ENCODE results near the gene SQSTM1.
"Not testable (repeated sequence)": the region's sequence is repeated elsewhere in the genome, so short reads cannot be mapped to it uniquely, and the experiment has no call there.

The SQSTM1 gene

DNA sequence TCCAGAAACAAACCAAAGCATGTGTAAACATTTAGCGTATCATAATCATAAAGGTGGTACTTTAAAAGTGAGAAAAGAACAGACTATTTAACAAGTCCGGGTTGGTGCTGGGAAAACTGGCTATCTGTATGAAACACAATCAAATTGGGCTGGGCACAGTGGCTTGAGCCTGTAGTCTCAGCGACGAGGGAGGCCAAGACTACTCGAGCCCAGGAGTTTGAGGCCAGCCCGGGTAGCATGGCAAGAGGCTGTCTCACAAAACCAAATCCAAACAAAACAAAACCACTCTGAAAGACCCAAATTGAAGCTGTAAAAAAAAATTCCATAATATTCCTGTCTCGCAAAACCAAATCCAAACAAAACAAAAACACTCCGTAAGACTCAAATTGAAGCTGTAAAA lies 33.7 kb downstream of the SQSTM1 start:
- no peak for DNase-seq (ENCODE audit: low read depth in 2 of 2)

DNA sequence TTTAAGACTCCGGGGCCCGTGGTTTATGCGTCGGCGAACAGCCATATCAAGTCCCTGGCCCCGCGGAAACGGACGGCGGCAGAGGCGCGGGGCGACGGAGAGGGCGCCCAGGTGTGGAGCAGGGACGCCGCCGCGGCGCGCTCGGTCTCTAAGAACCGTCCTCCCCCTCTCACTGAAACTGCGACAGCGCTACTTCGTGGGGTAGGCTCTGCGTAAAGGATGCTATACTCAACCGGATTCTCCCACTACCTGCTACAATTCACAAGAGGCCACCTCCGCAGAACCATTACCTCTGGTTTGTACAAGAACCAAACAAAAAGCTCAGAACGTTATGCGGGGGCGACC lies 37.5 kb downstream of the SQSTM1 start:
- peak; percentile 28 to 33 for DNase-seq (ENCODE audit: low read depth in 2 of 2)

DNA sequence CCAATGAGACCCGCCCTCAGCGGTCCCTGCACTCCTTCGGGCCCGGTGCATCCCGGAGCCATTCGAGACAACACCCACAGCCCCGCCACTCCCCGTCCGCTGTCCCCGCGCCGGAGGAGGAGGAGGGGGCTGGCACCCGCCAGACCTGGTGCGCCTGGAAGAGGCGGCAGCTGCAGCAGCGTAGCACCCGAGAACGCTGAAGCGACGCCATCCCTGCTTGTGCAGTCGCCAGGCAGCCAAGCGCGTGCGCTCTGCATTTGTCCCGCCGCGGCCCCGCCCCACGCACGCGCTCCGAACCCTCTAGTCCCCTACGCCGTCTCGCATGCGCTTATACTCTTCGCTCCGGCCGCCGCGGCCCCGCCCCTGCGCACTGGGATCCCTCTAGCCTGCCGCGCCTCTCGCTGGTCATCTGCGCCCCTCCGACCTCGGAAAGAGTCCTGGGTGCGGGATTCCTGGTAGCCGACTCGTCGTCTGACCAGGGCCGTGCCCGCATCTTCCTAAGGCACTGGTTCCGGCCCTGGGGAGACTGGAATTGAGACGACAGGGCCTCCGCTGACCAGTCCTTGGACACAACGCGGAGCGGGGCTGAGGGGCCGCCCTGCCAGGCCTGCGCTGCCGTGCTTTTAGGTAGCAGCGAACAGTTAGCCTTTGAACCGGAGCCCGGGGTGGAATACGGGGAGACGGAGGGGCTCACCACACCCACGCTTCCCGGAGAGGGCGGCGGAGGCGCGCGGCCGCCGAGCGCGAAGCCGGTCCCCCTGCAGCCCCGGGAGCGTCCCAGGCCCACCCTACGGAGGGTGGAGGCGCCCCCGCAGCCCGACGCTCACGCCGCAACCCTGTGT lies 38.1 kb downstream of the SQSTM1 start, which contains the start of gene MRNIP:
MRNIP (minus strand) TSS at position 232 of the 842 bp plus-strand sequence; CDS start at position 211, 21 bp downstream.
- peak; percentile 88 to 93 for DNase-seq (ENCODE audit: low read depth in 2 of 2)

DNA sequence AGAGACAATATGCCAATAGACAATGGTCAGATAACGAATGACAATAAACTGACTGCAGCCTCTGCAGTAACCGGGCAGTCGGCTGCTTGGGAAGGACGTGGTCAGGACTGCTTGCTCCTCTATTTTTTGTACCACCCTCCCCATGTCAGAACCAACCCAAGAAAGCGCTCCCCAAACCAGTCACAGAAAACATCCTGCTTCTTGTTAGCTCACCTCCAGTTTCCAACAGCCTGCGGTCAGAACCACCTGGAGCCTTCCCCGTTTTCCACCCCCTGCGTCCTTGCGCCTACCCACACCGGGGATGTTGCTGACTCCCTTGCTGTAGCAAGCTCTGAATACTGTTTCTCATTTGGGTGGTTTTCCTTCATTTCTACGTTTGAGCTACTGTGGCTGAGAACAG lies 39.6 kb downstream of the SQSTM1 start:
- no peak for DNase-seq (ENCODE audit: low read depth in 2 of 2)

DNA sequence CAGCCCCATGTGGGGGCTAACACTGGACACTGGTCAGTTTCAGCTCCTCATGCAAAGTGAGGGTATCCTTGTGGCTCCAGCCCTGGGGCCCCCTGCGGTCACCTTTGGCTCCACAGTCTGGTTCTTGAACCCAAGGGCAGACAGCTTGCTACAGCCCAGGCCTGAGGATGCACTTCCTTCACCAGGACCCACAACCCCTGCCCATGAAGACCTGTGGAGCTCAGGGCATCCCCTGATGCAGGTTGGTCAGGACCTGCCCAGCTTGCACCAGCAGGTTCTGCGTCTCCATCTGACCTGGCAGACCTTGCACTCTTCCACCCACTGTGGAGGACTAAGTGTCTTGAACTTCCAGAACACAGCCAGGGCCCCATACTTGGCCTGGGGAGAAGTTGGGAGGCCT lies 41.6 kb downstream of the SQSTM1 start:
- no peak for DNase-seq (ENCODE audit: low read depth in 2 of 2)

DNA sequence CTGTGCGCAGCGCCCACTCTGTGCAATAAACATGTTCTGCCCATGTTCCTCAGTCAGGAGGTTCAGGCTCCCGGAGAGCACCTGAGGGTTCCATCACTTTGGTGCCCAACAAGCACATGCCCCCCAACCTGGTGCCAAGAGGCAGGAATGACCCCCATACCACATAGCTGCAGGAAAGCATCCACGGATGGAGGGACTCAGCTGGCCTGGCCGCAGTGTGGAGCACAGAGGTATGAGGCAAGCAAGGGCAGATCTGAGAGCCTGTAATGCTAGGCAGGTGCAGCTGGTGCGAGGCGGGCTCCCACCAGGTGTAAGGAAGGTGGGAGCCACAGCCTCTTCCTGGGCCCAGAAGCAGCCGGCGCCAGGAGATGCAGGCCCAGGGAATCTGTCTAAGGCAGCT lies 42.2 kb downstream of the SQSTM1 start:
- no peak for DNase-seq (ENCODE audit: low read depth in 2 of 2)

DNA sequence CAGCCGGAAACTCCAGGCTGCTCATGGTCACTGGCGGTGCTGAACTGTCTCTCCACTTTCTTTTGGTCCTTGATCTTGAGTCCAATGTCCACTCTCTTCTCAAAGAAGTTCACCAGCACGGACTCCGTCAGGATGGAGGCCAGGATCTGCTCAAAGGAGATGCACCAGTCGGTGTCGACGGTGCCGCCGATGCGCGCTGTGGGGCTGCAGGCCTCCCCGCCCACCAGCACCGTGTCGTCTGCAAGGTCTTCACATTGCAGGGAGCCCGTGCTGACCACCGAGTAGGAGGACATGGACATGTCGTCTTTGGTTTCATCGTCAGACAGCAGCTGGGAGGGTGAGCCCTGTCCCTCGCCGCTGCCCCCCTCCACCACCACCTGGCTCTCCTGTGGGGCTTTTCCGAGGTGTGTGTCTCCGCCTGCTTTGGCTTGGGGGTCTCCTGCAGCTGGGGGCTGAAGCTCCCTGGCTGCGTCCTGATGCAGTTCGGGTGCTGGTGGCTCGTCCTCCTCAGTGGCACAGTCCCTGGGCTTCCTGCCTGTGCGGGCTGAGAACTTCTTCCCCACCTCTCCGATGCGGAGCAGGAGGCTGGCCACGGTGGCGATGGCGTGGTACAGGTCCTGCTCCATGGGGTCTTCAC lies 42.9 kb downstream of the SQSTM1 start:
- no peak for DNase-seq (ENCODE audit: low read depth in 2 of 2)

DNA sequence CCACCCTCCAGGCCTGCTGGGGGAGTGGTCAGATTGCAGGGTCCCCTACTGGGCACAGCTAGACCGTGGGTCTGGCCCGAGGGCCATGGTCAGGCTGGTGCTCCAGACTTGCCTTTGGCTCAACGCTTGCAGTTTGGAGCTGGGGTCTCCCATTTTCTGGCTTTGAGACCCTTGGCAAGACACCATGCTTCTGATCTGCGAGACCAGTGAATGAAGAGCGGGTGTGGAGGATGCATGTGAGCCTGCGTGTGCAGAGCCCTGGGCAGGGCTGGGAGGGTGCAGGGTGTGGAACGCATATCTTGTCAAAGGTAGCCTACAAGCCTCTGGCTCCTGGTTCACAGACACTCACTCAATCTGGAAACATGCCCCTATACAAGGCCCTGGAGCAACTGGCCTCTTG lies 44.0 kb downstream of the SQSTM1 start:
- no peak for DNase-seq (ENCODE audit: low read depth in 2 of 2)

DNA sequence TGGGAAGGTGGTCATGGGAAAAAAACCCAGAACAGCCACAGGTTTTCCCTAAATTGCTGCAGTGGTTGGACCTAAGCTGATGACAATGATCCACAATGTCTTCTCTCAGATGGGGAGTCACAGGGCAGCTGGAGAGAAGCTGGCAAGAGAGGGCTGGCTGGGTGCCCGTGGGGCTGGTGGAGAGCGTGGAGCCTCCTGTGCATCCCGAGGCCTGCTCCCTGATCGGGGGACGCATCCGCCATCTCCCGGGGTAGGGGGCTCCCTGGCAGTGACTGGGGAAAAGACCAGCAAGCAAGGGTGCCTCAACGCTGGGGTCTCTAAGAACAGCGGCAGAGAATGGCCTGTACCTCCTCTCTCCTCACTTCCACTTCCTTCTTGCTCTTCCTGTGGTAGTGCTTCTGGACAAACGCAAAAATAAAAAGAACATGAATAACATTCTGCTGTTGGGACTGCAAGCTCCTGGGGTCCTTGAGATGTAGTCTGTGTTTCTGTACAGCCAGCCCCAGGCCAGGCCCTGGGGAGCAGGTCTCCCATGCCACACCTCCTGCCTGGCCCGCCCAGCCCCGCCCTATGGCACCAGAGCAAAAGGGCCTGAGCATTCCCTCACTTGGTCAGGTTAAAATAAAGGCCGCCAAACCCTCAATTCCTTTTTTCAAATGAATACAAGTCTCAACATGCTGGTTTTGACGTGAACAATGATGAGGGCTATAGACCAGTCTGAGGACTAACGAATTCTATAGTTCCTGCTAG lies 45.0 kb downstream of the SQSTM1 start:
- DNase-seq (ENCODE audit: low read depth in 2 of 2), result no peak

DNA sequence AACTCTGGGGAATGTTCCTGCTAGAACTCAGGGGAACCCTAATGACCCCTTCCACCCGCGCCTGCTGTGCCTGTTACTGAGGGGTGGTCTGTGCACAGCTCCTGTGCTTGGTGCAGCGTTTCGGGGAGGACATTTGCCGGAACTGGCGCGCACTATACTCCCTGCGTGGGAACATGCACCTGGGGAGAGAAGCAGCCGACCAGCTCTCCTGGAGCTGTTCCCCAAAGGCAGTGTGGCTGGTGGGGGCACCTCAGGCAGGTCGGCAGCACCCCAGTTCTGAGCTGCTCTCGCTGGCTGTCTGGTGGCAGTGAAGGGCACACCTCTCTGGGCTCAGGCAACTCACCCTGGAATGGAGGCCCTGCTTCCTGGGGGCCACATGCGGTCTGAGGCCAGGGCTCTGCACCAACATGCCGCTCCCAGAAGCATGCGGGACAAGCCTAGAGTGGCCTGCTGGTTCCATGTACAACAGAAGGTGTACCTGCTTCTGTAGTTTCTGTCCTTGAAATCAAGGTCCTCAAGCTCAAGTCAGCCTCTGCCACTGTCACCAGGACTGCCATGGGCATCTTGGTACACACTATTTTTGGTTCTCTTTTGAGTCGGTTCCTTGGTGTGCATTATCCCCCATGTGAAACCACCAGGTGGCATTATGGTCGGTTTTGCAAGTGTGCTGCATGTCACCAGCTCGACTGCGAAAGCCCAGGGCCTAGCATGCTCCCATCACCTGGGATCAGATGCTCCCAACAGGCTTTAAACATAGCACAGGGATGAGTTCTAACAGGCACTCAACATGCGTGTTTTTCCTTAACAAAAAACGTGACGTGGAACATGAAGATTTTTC lies 45.8 kb downstream of the SQSTM1 start:
- peak in 1 of 2 donors; percentile 7 for DNase-seq (ENCODE audit: low read depth in 2 of 2)

DNA sequence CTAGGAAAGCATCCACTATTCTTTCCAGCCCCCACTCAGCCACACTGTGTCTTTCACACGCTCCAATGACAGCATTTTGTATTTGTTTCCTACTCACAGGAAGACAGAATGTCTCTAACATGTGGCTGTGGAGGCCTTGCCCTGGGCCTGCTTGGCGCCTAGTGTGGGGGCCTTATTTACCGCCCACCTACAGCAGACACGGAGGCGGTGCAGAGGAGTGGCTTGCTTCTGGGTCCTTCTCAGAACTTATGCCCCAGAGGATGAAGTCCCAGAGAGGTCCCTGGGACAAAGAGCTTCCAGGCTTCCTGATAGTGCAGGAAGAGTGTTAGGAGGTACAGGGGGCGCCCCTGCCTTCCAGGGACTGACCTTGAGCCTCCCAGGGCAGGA lies 46.4 kb downstream of the SQSTM1 start:
- no peak for DNase-seq (ENCODE audit: low read depth in 2 of 2)

DNA sequence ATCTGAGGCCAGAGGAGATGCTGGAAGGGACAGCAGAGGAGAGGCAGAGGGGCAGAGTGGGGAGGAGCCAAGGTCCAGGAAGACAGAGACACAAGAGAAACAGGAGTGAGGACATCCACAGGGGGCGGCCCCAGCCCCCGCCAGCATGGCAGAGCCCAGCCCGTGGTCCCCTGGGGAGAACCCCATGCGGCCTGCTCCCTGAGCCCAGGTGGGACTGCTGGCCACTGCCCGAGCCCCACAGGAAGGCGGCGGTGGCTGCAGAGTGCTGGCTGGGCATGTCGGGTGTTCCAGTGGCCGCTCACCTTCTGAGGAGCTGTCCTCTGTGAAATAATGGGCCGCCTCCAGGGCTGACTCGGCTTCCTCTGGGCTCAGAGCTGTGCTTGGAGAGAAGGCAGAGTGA lies 46.8 kb downstream of the SQSTM1 start:
- no peak for DNase-seq (ENCODE audit: low read depth in 2 of 2)

DNA sequence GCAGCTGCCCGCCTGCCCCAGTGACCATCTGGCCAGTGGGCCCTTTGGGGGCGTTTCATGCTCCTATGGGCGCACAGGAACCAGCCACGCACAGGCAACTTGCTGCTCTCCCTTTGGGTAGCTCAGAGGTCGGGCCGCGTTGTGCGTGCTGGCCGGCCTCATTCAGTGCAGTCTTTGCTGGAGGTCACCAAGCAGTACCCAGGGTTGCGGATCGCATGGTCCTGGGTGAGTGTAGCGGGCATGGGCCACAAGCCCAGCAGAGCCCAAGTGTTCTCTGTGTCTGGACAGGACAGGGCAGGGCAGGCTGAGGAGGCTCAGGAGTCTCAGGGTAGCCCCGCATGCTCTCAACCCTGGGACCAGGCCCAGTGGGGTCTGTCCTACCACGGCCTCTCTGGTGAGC lies 47.8 kb downstream of the SQSTM1 start:
- DNase-seq (ENCODE audit: low read depth in 2 of 2), result no peak

DNA sequence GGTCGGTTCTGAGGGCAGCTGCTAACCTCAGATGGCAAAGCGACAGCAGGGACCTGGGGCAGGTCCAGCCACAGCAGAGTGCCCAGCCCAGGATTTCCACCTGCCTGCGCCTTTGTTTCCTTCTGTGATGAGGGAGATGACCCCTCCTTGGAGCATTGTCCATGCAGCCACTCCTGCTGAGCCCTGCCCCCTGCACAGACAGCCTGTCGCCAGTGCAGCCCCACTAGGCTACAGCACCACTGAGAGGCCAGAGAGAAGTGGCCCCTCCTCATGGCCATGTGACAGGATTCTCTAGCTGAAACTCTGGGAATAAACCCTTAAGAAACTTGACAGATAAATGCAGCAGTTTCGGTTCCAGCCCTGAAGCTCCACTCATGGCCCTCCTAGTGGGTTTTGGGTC lies 48.4 kb downstream of the SQSTM1 start:
- no peak for DNase-seq (ENCODE audit: low read depth in 2 of 2)

DNA sequence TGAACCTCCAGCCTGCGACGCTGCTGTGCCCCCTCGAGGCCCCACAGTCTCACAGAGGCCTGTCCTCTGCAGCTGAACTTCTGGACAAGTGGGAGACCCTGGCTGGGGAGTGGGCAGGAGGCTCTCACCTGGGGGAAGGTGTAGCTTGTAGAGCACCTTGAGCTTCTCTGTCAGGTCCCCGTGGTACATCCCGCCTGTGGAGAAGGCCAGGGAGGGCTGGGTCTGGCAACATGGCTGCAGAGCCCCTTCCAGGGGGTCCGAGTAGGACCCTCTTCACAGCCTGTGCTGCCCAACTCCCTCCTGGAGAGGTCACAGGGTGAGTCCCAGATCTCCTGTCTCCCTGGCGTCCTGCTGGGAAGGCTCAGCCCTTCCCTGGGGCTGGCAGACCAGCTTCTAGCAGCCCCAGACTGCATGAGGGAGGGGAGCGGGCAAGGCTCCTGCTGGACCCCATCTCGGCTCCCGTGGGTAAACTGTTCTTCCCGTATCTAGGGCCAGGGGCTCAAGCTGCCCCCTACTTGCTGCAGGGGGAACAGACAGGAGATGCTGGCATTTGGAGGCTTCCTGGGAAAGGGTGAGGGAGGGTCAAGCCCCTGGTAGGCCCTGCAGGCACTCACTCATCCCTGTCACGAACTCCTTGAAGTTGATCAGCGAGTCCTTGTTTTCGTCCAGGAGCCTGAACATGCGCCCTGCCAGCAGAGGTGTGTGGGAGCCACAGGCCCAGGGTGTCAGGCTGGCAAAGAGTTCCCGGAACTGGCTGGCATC lies 49.1 kb downstream of the SQSTM1 start:
- no peak for DNase-seq (ENCODE audit: low read depth in 2 of 2)

DNA sequence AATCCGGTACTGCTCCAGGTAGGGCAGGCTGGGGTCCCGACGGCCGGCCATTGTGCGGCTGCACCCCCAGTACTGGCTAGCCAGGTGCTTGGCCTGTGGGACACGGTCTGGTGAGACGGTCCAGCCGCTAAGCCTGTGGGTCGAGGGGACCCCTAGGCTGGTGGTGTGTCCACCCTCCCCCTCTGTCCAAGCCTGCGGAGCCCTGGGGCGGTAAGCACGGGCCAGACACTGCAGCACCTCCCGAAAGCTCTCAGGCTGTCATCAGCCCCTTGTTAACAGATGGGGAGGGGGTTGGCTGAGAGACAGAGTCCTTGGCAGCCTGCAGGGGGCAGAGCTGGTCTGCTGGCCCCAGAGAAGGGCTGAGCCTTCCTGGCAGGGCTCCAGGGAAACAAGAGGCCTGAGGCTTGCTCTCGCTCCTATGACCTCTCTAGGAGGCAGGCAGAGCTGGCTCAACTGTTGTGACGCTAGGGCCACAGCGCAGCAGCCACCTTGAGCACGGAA lies 49.7 kb downstream of the SQSTM1 start:
- no peak for DNase-seq (ENCODE audit: low read depth in 2 of 2)

DNA sequence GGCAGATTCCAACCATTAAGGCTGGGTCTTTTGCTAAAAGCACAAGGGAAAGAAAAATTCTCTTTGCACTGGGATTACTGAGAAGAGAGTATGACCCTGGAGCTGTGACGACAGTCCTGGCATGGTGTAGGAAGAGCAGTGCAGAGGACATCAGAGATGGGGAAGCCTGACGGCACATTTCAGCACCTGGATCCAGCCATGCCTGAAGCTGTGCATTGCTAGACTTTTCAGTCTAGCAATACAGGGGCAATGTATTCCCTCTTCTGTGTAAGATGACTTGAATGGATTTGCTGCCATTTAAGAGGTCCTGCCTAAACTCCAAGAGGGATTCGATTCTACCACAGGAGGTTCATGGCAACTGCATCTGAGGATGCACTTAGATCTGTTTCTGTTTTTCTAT lies 50.2 kb downstream of the SQSTM1 start:
- DNase-seq (ENCODE audit: low read depth in 2 of 2), result no peak

DNA sequence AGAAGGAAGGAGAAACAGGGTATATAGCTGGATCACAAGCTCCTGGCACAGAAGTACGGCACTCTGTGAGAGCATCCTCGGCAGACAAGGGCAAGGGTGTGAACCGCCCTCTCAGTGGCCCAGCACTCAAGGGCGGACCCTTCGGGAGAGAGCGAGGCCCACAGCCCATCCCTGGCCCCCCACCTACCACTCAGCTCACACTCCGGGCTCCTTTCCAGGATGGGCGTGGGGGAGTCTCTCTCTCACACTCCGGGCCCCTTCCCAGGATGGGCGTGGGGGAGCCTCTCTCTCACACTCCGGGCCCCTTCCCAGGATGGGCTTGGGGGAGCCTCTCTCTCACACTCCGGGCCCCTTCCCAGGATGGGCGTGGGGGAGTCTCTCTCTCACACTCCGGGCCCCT lies 50.8 kb downstream of the SQSTM1 start:
- DNase-seq (ENCODE audit: low read depth in 2 of 2), result not testable (repeated sequence)

DNA sequence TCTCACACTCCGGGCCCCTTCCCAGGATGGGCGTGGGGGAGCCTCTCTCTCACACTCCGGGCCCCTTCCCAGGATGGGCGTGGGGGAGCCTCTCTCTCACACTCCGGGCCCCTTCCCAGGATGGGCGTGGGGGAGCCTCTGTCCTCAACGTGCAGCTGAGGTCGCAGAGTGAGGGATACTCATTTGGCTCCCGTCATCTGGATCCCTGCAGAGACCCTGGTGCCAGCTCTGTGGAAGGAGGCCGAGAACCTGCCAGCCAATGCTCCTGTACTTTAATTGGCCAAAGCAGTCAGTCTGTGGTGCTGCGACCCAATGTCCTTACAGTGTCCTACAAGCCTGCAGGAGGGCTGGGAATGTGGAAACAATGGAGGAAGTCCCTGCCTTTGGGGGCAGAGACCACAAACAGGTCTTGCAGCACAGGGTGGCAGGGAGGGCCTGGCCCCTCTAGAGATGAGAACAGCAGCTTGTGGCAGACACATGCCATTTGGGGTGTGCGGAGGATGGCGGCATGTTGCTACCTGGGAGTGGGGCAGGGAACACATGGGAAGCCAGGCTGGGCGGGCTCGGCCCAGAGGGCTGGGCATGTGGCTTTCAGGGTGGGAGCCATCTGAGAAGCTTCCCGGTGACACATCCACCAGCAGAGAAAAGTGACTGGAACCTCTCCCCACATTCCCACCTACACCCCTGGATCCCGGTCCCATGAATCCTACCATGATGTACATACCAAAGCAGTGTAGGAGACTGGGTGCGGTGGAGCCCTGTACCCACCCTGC lies 51.5 kb downstream of the SQSTM1 start:
- DNase-seq (ENCODE audit: low read depth in 2 of 2), result no peak
